Esophagus muscularis mucosa (tissue), 4 donors: ENCODE measurements around the gene ZNF3. TPM values are rescaled to one million over a fixed set of nuclear protein-coding genes. Genes with fewer than 3 reads are reported as not detected.
A peak's percentile ranks its signal among the peaks of the same experiment; 100 is the strongest.

Source experiments
- DNase-seq: peaks from one replicate; pipeline ENCODE4 v3.0.0-alpha.2; 2017; ENCODE audit errors: extremely low spot score
- H3K27ac ChIP-seq, 4 donors: fragments of 200-600 bp; sonication (generic); replicated peaks in 1 of 4; 1 replicate in 3 of 4; 2 replicates in 1 of 4; pipeline ENCODE4 v1.5.1; 2016 to 2019; ENCODE audit warnings: mild to moderate bottlenecking in 1 of 4
- H3K27me3 ChIP-seq, 4 donors: fragments of 200-600 bp; sonication (generic); one replicate each; pipeline versions ENCODE4 v1.5.1 to v1.6.0; 2016 to 2019
- H3K36me3 ChIP-seq, 4 donors: fragments of 200-600 bp; sonication (generic); one replicate each; pipeline ENCODE4 v1.5.1; 2016 to 2019
- H3K4me1 ChIP-seq, 4 donors: fragments of 200-600 bp; sonication (generic); one replicate each; pipeline ENCODE4 v1.5.1; 2016 to 2019
- H3K4me3 ChIP-seq, 4 donors: fragments of 200-600 bp; sonication (generic); 1 replicate in 2 of 4; 2 replicates in 2 of 4; pipeline ENCODE4 v1.5.1; 2016 to 2019; ENCODE audit warnings: mild to moderate bottlenecking in 4 of 4, moderate library complexity in 1 of 4
- H3K9me3 ChIP-seq, 4 donors: fragments of 200-600 bp; sonication (generic); 1 replicate in 3 of 4; 2 replicates in 1 of 4; pipeline ENCODE4 v1.5.1; 2016 to 2019
- EP300 ChIP-seq: sonication (generic); formaldehyde crosslinking; IDR thresholded peaks from one replicate; pipeline ENCODE4 v1.6.1; 2017; ENCODE audit warnings: antibody characterized with exemption
- POLR2A ChIP-seq: fragments of 450-650 bp; IDR thresholded peaks from one replicate; pipeline ENCODE4 v1.6.1; 2017; ENCODE audit warnings: antibody characterized with exemption, moderate library complexity, mild to moderate bottlenecking, low read depth
- POLR2AphosphoS5 ChIP-seq, 2 donors: sonication (generic); formaldehyde crosslinking; IDR thresholded peaks; one replicate each; pipeline ENCODE4 v1.6.1; 2017; ENCODE audit warnings: antibody characterized with exemption in 2 of 2
- whole genome bisulfite sequencing: methylation state at CpG from one replicate; pipeline ENCODE4 v1.1.5; 2018; 5-methylcytosine and 5-hydroxymethylcytosine counted together
- intact Hi-C: fragments of 100-400 bp; cut with DNase I; formaldehyde crosslinking; loops from one replicate; pipeline ENCODE4 v1.15.1; 2023
- total RNA-seq, 4 donors: library from RNA; depleted of rRNA; stranded (reverse); fragments of >200 nt; gene quantifications; one replicate each; pipeline versions ENCODE4 v1.1.0 to v1.2.1, GENCODE V29; 2016
- TF ChIP-seq, protein P1 (sequence below), 3 experiments: fragments of 200-600 bp in 2 of 3; fragments of 450-650 bp in 1 of 3; sonication (generic) in 2 of 3; IDR thresholded peaks; one replicate each; pipeline ENCODE4 v1.5.1; 2017 to 2019; ENCODE audit warnings: antibody characterized with exemption in 3 of 3, mild to moderate bottlenecking in 2 of 3, moderate library complexity in 1 of 3

Gene ZNF3
- total RNA-seq, 4 donors from 2014 or later, result 15.6 to 25.3 (median 20.7) TPM

DNA sequence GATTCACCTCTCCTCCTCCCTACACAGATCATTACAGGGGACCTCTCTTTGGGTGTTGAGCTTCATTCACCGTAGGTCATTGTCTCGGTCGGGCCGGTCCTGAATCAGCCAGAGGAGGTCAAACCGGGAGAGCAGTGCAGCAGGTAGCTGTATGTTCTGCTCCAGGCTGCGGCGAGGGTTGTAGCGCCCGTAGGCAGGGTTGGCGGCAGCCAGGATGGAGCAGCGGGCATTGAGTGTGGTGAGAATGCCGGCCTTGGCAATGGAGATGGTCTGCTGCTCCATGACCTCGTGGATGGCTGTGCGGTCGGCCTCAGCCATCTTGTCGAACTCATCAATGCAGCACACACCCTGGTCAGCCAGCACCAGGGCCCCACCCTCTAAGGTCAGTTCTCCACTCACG lies 14.2 kb upstream of the ZNF3 start:
- intact Hi-C loops, result no loop called here
- DNase-seq, result no peak
- Histone ChIP-seq H3K9me3 (no peaks in the 10 kb centered on the region), H3K36me3 (peaks cover 78 to 90% (median 88%) of the 10 kb centered on the region in 4 donors), H3K4me3 (no peak overlapping the region), H3K27ac (no peak overlapping the region), H3K4me1 (peaks cover 13 to 41% (median 23%) of the 10 kb centered on the region in 4 donors), H3K27me3 (no peaks in the 10 kb centered on the region)
- 90% methylated on average over 11 of the region's 17 CpGs for WGBS
- TF ChIP-seq, protein P1, sequence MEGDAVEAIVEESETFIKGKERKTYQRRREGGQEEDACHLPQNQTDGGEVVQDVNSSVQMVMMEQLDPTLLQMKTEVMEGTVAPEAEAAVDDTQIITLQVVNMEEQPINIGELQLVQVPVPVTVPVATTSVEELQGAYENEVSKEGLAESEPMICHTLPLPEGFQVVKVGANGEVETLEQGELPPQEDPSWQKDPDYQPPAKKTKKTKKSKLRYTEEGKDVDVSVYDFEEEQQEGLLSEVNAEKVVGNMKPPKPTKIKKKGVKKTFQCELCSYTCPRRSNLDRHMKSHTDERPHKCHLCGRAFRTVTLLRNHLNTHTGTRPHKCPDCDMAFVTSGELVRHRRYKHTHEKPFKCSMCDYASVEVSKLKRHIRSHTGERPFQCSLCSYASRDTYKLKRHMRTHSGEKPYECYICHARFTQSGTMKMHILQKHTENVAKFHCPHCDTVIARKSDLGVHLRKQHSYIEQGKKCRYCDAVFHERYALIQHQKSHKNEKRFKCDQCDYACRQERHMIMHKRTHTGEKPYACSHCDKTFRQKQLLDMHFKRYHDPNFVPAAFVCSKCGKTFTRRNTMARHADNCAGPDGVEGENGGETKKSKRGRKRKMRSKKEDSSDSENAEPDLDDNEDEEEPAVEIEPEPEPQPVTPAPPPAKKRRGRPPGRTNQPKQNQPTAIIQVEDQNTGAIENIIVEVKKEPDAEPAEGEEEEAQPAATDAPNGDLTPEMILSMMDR (IDR thresholded peaks at IDR 0.05), result no peak
- TF ChIP-seq EP300 (no peak), POLR2A (no peak), POLR2AphosphoS5 (IDR thresholded peaks at IDR 0.05) (no peak)

DNA sequence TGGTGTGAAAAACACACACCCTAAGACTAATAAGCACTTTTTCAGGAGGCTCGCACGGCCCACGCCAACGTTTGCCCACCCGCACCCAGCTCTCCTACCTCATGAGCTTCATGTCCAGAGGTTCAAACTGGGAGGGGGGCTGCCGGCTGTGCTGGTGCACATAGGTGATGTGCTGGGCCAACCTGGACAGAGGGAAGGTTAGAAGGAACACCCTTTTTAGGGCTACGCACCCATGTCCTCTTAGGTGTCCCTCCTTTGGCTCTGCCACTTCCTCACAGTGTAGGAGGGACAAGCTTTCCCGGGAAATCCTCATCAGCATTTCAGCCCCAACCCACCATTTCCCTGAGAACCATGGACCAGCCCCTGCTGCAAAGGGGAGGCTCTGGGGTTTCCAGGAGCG lies 13.8 kb upstream of the ZNF3 start:
- no peak overlapping the region for H3K4me3 ChIP-seq
- no peaks in the 10 kb centered on the region for H3K27me3 ChIP-seq
- intact Hi-C loops, result no loop called here
- 77% methylated on average over 9 of the region's 9 CpGs for WGBS
- H3K4me1 ChIP-seq, result peaks cover 13 to 45% (median 23%) of the 10 kb centered on the region in 4 donors
- peaks cover 81 to 94% (median 92%) of the 10 kb centered on the region in 4 donors for H3K36me3 ChIP-seq
- no peak for TF ChIP-seq EP300
- TF ChIP-seq POLR2AphosphoS5 (IDR thresholded peaks at IDR 0.05), result no peak
- TF ChIP-seq, protein P1 (IDR thresholded peaks at IDR 0.05), result no peak
- H3K27ac ChIP-seq, result no peak overlapping the region
- H3K9me3 ChIP-seq, result no peaks in the 10 kb centered on the region
- no peak for DNase-seq

GRCh38 chr7:100093925-100094486 lies 12.5 kb upstream of the ZNF3 start:
- Histone ChIP-seq H3K36me3 (peaks cover 77 to 92% (median 89%) of the 10 kb centered on the region in 4 donors), H3K9me3 (no peaks in the 10 kb centered on the region), H3K4me1 (peaks cover 10 to 45% (median 25%) of the 10 kb centered on the region in 4 donors), H3K27me3 (no peaks in the 10 kb centered on the region), H3K27ac (peak overlapping the region in 2 of 4 donors; percentile 40 to 44), H3K4me3 (no peak overlapping the region)
- intact Hi-C loops, result no loop called here
- DNase-seq, result no peak
- TF ChIP-seq, protein P1 (IDR thresholded peaks at IDR 0.05), result no peak
- no peak for TF ChIP-seq POLR2A
- TF ChIP-seq EP300, result no peak
- no peak for TF ChIP-seq POLR2AphosphoS5 (IDR thresholded peaks at IDR 0.05)
- 84% methylated on average over 8 of the region's 16 CpGs for WGBS

DNA sequence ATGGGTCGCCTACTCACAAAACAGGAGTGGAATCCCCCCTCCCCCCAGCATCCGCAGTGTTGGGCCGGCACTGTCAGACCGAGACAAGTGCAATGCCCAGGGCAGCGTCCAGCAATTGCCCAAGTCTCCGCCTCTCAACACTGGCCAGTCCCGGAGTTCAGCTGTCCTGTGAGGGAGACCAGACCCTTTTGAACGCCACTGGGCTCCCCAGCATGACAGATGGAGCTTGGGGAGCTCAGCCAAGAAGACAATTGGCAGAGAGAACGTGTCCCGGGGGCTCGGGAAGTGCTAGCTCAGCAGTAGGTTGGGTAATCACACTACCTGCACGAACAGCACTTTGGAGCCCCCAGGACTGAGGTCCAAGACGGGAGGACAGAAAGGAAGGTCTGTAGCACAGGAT lies 12.0 kb upstream of the ZNF3 start:
- peaks cover 10 to 44% (median 23%) of the 10 kb centered on the region in 4 donors for H3K4me1 ChIP-seq
- WGBS, result 36% methylated on average over 13 of the region's 13 CpGs
- DNase-seq, result no peak
- peaks cover 0 to 3% (median 0%) of the 10 kb centered on the region in 4 donors for H3K27me3 ChIP-seq
- H3K4me3 ChIP-seq, result no peak overlapping the region
- peak overlapping the region in 2 of 4 donors; percentile 40 to 44 for H3K27ac ChIP-seq
- intact Hi-C loops, result no loop called here
- H3K9me3 ChIP-seq, result no peaks in the 10 kb centered on the region
- peaks cover 72 to 87% (median 84%) of the 10 kb centered on the region in 4 donors for H3K36me3 ChIP-seq
- TF ChIP-seq POLR2AphosphoS5 (IDR thresholded peaks at IDR 0.05) (no peak), POLR2A (no peak), EP300 (no peak)
- TF ChIP-seq, protein P1 (IDR thresholded peaks at IDR 0.05), result no peak

GRCh38 chr7:100093054-100093453 lies 11.5 kb upstream of the ZNF3 start:
- 34% methylated on average over 8 of the region's 8 CpGs for WGBS
- intact Hi-C loops, result no loop called here
- Histone ChIP-seq H3K27me3 (peaks cover 0 to 5% (median 0%) of the 10 kb centered on the region in 4 donors), H3K36me3 (peaks cover 67 to 82% (median 80%) of the 10 kb centered on the region in 4 donors), H3K4me1 (peaks cover 14 to 44% (median 28%) of the 10 kb centered on the region in 4 donors), H3K27ac (peak overlapping the region in 1 of 4 donors; percentile 40), H3K4me3 (no peak overlapping the region), H3K9me3 (no peaks in the 10 kb centered on the region)
- TF ChIP-seq, protein P1 (IDR thresholded peaks at IDR 0.05), result no peak
- TF ChIP-seq POLR2AphosphoS5 (IDR thresholded peaks at IDR 0.05), result no peak
- TF ChIP-seq EP300, result no peak
- TF ChIP-seq POLR2A, result no peak
- no peak for DNase-seq
